Natural killer cell (primary cell): ENCODE results near the gene C1orf226. TPM values are rescaled to one million over a fixed set of nuclear protein-coding genes. Genes with fewer than 3 reads are reported as not detected.

ENCODE experiments used
- ATAC-seq, 3 donors: fragments of 150-1000 bp in 2 of 3; fragments of 200-7000 bp in 1 of 3; cut with Tn5 transposase; 1 replicate in 1 of 3; 2 replicates in 2 of 3; pipeline ENCODE4 v1.10.0; 2021; ENCODE audit warnings: mild to moderate bottlenecking in 2 of 3, moderate library complexity in 2 of 3
- DNase-seq, 2 donors: peaks; one replicate each; pipeline versions ENCODE4 v3.0.0 to v3.0.0-alpha.2; 2013 to 2021; ENCODE audit warnings: mixed read lengths in 1 of 2
- H3K27ac ChIP-seq: one replicate; pipeline ENCODE4 v1.5.1; 2013; ENCODE audit warnings: mild to moderate bottlenecking, low read length
- H3K27me3 ChIP-seq: one replicate; pipeline ENCODE4 v1.6.1; 2013; ENCODE audit warnings: low read length; ENCODE audit not compliant: control insufficient read depth, insufficient read depth
- H3K36me3 ChIP-seq: one replicate; pipeline ENCODE4 v1.6.1; 2013; ENCODE audit warnings: low read length; ENCODE audit not compliant: control insufficient read depth, insufficient read depth
- H3K4me1 ChIP-seq: one replicate; pipeline ENCODE4 v1.6.1; 2013; ENCODE audit warnings: low read length; ENCODE audit not compliant: control insufficient read depth, insufficient read depth
- H3K4me3 ChIP-seq: one replicate; pipeline ENCODE4 v1.5.1; 2013; ENCODE audit warnings: low read length
- H3K9me3 ChIP-seq: one replicate; pipeline ENCODE4 v1.6.1; 2013; ENCODE audit warnings: low read length; ENCODE audit not compliant: control insufficient read depth, insufficient read depth
- H3K27ac Mint-ChIP-seq, 2 donors: one replicate each; pipeline ENCODE4 v1.8.0; 2022; ENCODE audit warnings: mild to moderate bottlenecking in 2 of 2, mixed read lengths in 2 of 2, moderate library complexity in 1 of 2
- H3K27me3 Mint-ChIP-seq, 2 donors: one replicate each; pipeline ENCODE4 v1.8.0; 2022; ENCODE audit warnings: low read depth in 2 of 2, mixed read lengths in 2 of 2
- H3K36me3 Mint-ChIP-seq: one replicate; pipeline ENCODE4 v1.8.0; 2022; ENCODE audit warnings: mixed read lengths
- H3K4me1 Mint-ChIP-seq, 2 donors: one replicate each; pipeline ENCODE4 v1.8.0; 2022; ENCODE audit warnings: mixed read lengths in 2 of 2
- H3K4me3 Mint-ChIP-seq: one replicate; pipeline ENCODE4 v1.8.0; 2022; ENCODE audit warnings: mild to moderate bottlenecking, moderate library complexity, mixed read lengths
- H3K9me3 Mint-ChIP-seq, 2 donors: one replicate each; pipeline ENCODE4 v1.8.0; 2022; ENCODE audit warnings: mixed read lengths in 2 of 2
- WGBS: methylation state at CpG from one replicate; pipeline ENCODE4 v1.1.7; 2013; ENCODE audit warnings: missing lambda C conversion rate; ENCODE audit not compliant: insufficient coverage; 5-methylcytosine and 5-hydroxymethylcytosine counted together
- intact Hi-C: fragments of 100-400 bp; cut with micrococcal nuclease; formaldehyde crosslinking; loops from one replicate; pipeline ENCODE4 v1.14.2; 2022
- total RNA-seq, 4 donors: library from RNA; stranded (reverse); fragments of 120-200 nt in 1 of 4; gene quantifications; one replicate each; pipeline versions ENCODE4 v1.2.3 to v1.2.4, GENCODE V29; 2013 to 2022
- TF ChIP-seq, protein P1 (sequence below): fragments of 200-600 bp; IDR thresholded peaks from one replicate; pipeline ENCODE4 v1.8.0; 2022; ENCODE audit warnings: antibody characterized with exemption

The C1orf226 gene
- total RNA-seq, 3 donors from 2014 or later (not counting 1 experiment from before 2014, with no cell fraction given), result 0.09 to 0.34 (median 0.13) TPM

DNA sequence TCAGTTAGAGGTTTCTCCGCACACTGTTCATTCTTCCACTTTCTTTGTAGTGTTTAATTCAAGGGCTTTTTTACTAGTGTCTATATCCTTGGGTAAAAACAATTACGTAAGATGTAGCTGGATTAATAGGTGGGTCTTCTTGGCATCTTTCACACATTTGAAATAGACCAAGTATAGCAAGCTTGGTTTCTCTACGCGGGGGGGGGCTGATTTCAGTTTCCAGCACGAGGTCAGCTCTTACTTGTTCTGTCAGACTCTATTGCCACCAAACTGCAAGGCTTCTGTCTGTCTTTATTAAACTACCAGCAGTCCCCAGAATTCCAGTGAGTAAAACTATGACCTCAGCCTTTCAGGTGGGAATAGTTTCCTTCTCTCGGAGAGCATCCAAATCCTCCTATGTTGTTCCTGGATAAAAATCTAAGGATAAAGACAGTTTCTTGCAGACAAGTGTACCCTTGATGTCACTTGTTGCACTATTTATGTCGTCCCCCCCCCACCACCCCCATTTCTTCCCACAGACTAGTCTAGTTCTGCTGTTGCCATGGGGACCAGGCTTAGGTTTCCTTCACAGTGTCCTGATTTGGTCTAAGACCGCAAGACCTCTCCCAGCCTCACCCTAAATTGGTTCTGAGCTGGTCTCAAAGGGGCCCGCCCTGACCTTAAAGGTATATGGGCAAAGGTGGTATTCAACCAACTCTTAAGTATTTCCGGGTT lies 21.8 kb upstream of the C1orf226 start:
- Histone ChIP-seq H3K27ac (no peak overlapping the region), H3K4me1 (peaks cover 11% of the 10 kb centered on the region), H3K9me3 (no peaks in the 10 kb centered on the region), H3K36me3 (no peaks in the 10 kb centered on the region), H3K27me3 (no peaks in the 10 kb centered on the region), H3K4me3 (no peak overlapping the region)
- TF ChIP-seq, protein P1, sequence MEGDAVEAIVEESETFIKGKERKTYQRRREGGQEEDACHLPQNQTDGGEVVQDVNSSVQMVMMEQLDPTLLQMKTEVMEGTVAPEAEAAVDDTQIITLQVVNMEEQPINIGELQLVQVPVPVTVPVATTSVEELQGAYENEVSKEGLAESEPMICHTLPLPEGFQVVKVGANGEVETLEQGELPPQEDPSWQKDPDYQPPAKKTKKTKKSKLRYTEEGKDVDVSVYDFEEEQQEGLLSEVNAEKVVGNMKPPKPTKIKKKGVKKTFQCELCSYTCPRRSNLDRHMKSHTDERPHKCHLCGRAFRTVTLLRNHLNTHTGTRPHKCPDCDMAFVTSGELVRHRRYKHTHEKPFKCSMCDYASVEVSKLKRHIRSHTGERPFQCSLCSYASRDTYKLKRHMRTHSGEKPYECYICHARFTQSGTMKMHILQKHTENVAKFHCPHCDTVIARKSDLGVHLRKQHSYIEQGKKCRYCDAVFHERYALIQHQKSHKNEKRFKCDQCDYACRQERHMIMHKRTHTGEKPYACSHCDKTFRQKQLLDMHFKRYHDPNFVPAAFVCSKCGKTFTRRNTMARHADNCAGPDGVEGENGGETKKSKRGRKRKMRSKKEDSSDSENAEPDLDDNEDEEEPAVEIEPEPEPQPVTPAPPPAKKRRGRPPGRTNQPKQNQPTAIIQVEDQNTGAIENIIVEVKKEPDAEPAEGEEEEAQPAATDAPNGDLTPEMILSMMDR, result no peak
- intact Hi-C loops, result loop anchor here (5.0 kb wide), 3 partner anchors 98 to 958 kb away; no protein-coding TSS in a partner anchor
- Mint-ChIP-seq H3K27ac (no peak overlapping the region), H3K36me3 (no peaks in the 10 kb centered on the region), H3K4me1 (peaks cover 0 to 10% of the 10 kb centered on the region in 2 donors), H3K27me3 (peaks cover 2 to 6% of the 10 kb centered on the region in 2 donors), H3K4me3 (no peak overlapping the region), H3K9me3 (no peaks in the 10 kb centered on the region)
- DNase-seq, result no peak
- 65% methylated on average over 9 of the region's 10 CpGs for WGBS
- ATAC-seq, result no peak

DNA sequence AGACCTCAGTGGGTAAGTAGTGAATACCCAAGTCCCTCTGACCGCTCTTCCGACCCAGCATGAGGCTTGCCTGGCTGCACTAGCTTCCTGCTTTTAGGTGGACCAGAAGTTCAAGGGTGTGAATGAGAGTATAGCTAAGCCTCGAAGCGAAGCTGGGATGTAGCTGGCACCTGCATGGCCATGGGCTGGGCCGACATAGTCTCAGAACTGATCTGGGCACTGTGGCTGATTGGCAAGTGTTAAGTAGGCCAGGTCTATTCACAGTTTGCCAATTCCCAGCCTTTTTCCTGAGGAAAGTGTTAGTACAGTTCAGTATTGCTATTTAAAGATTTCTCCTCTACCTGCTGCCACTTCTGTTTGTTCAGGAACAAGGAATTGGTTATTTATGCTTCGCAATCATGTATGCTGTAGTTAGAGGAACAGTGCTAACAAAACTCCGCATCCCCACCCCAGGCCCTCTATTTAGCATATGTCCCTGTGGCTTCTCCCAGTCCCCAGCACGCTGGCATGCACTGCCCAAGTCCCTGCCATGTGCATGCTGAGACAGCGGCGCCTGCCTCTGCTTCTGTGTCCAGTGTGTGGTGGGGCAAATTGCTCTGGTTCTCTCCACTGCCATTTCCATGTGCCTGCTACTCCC lies 21.2 kb upstream of the C1orf226 start:
- peaks cover 2 to 6% of the 10 kb centered on the region in 2 donors for H3K27me3 Mint-ChIP-seq

DNA sequence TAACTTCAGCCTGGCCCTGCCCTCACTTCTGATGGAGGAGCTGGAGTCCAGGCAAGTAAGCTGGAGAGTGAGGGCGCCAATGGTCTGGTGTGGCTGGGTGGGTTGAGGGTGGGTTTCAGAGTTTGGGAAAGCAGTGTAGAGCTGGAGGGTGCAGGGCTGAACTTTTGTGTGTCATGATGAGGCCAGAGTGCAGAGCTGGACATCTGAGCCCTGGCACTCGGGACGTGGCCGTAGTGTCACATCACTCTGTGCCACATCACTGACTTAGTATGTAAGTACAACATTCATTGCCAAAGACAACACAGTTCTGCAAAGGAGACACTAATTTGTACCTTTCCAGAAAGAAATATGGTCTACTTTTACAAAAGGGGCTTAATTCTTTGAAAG lies 20.7 kb upstream of the C1orf226 start:
- no peak overlapping the region for H3K4me3 Mint-ChIP-seq

More for the DNA sequence above, 21.2 kb upstream of the C1orf226 start:
- no peak for DNase-seq
- Histone ChIP-seq H3K9me3 (no peaks in the 10 kb centered on the region), H3K27me3 (no peaks in the 10 kb centered on the region), H3K4me3 (no peak overlapping the region), H3K27ac (no peak overlapping the region), H3K4me1 (peaks cover 11% of the 10 kb centered on the region), H3K36me3 (no peaks in the 10 kb centered on the region)
- no peak overlapping the region for H3K27ac Mint-ChIP-seq
- TF ChIP-seq, protein P1, result no peak
- no peaks in the 10 kb centered on the region for H3K36me3 Mint-ChIP-seq
- intact Hi-C loops, result no loop called here
- WGBS, result 82% methylated on average over 10 of the region's 10 CpGs
- H3K9me3 Mint-ChIP-seq, result no peaks in the 10 kb centered on the region
- peaks cover 0 to 10% of the 10 kb centered on the region in 2 donors for H3K4me1 Mint-ChIP-seq
- H3K4me3 Mint-ChIP-seq, result no peak overlapping the region
- no peak for ATAC-seq

More for the DNA sequence above, 20.7 kb upstream of the C1orf226 start:
- TF ChIP-seq, protein P1, result no peak
- Mint-ChIP-seq H3K27me3 (peaks cover 0 to 6% of the 10 kb centered on the region in 2 donors), H3K36me3 (no peaks in the 10 kb centered on the region), H3K27ac (no peak overlapping the region), H3K9me3 (no peaks in the 10 kb centered on the region), H3K4me1 (peaks cover 0 to 10% of the 10 kb centered on the region in 2 donors)
- WGBS, result 84% methylated on average over 4 of the region's 4 CpGs
- peaks cover 11% of the 10 kb centered on the region for H3K4me1 ChIP-seq
- H3K4me3 ChIP-seq, result no peak overlapping the region
- no peaks in the 10 kb centered on the region for H3K27me3 ChIP-seq
- H3K36me3 ChIP-seq, result no peaks in the 10 kb centered on the region
- no peaks in the 10 kb centered on the region for H3K9me3 ChIP-seq
- intact Hi-C loops, result no loop called here
- ATAC-seq (no peak), DNase-seq (no peak)
- no peak overlapping the region for H3K27ac ChIP-seq
